ENCODE measurements around the gene KCND3. TPM values are rescaled to one million over a fixed set of nuclear protein-coding genes. Genes with fewer than 3 reads are reported as not detected.
A peak's percentile ranks its signal among the peaks of the same experiment; 100 is the strongest.

The KCND3 gene
- polyA plus RNA-seq, 6 donors from 2014 or later = 0.03 to 0.11 TPM; not detected in 4

GRCh38 chr1:111789666-111790316 is 199.7 kb downstream of the KCND3 start:
- no peaks in the 10 kb centered on the region for H3K9me3 Mint-ChIP-seq
- no peak overlapping the region for H3K27ac Mint-ChIP-seq

GRCh38 chr1:111789142-111789541 is 200.3 kb downstream of the KCND3 start:
- no peaks in the 10 kb centered on the region for H3K36me3 Mint-ChIP-seq
- DNase-seq = no peak
- no peak overlapping the region for H3K4me3 Mint-ChIP-seq
- H3K27ac Mint-ChIP-seq = no peak overlapping the region
- H3K9me3 Mint-ChIP-seq = no peaks in the 10 kb centered on the region
- H3K27me3 Mint-ChIP-seq = peaks cover 60 to 70% (median 66%) of the 10 kb centered on the region in 3 donors
- H3K4me1 Mint-ChIP-seq = peaks cover 8 to 21% (median 12%) of the 10 kb centered on the region in 3 donors
- no peak for ATAC-seq (ENCODE audit: low read depth in 2 of 2)

More at GRCh38 chr1:111789666-111790316, 199.7 kb downstream of the KCND3 start:
- ATAC-seq (ENCODE audit: low read depth in 2 of 2) (no peak), DNase-seq (no peak)
- H3K36me3 Mint-ChIP-seq = no peaks in the 10 kb centered on the region
- H3K4me1 Mint-ChIP-seq = peaks cover 8 to 24% (median 12%) of the 10 kb centered on the region in 3 donors
- no peak overlapping the region for H3K4me3 Mint-ChIP-seq
- H3K27me3 Mint-ChIP-seq = peaks cover 55 to 71% (median 59%) of the 10 kb centered on the region in 3 donors

- H3K27ac Mint-ChIP-seq = no peak overlapping the region
- H3K36me3 Mint-ChIP-seq = no peaks in the 10 kb centered on the region
Observed at GRCh38 chr1:111786669-111787207, 202.7 kb downstream of the KCND3 start.

GRCh38 chr1:111784273-111784901 is 205.1 kb downstream of the KCND3 start:
- Mint-ChIP-seq H3K36me3 (no peaks in the 10 kb centered on the region), H3K9me3 (peaks cover 0 to 2% (median 0%) of the 10 kb centered on the region in 7 donors), H3K4me1 (no peaks in the 10 kb centered on the region), H3K27me3 (peaks cover 50 to 60% (median 54%) of the 10 kb centered on the region in 3 donors), H3K27ac (no peak overlapping the region), H3K4me3 (no peak overlapping the region)
- no peak for DNase-seq
- no peak for ATAC-seq (ENCODE audit: low read depth in 2 of 2)

More at GRCh38 chr1:111786669-111787207, 202.7 kb downstream of the KCND3 start:
- Mint-ChIP-seq H3K4me1 (peaks cover 7 to 11% (median 8%) of the 10 kb centered on the region in 3 donors), H3K9me3 (no peaks in the 10 kb centered on the region), H3K4me3 (no peak overlapping the region), H3K27me3 (peaks cover 64 to 68% (median 66%) of the 10 kb centered on the region in 3 donors)
- DNase-seq = no peak
- no peak for ATAC-seq (ENCODE audit: low read depth in 2 of 2)

- H3K4me3 Mint-ChIP-seq = no peak overlapping the region
- no peaks in the 10 kb centered on the region for H3K4me1 Mint-ChIP-seq
- H3K9me3 Mint-ChIP-seq = peaks cover 0 to 2% (median 0%) of the 10 kb centered on the region in 7 donors
- no peak overlapping the region for H3K27ac Mint-ChIP-seq
- no peaks in the 10 kb centered on the region for H3K36me3 Mint-ChIP-seq
- DNase-seq (no peak), ATAC-seq (ENCODE audit: low read depth in 2 of 2) (no peak)
- H3K27me3 Mint-ChIP-seq = peaks cover 18 to 37% (median 18%) of the 10 kb centered on the region in 3 donors
Observed at GRCh38 chr1:111779546-111779945, 209.9 kb downstream of the KCND3 start.

GRCh38 chr1:111778541-111779051 is 210.9 kb downstream of the KCND3 start:
- Mint-ChIP-seq H3K4me3 (no peak overlapping the region), H3K27ac (no peak overlapping the region), H3K9me3 (peaks cover 0 to 2% (median 0%) of the 10 kb centered on the region in 7 donors), H3K4me1 (no peaks in the 10 kb centered on the region), H3K27me3 (peaks cover 13 to 32% (median 14%) of the 10 kb centered on the region in 3 donors), H3K36me3 (no peaks in the 10 kb centered on the region)
- ATAC-seq (ENCODE audit: low read depth in 2 of 2) (no peak), DNase-seq (no peak)

- ATAC-seq (ENCODE audit: low read depth in 2 of 2) (no peak), DNase-seq (no peak)
- H3K36me3 Mint-ChIP-seq = no peaks in the 10 kb centered on the region
- H3K9me3 Mint-ChIP-seq = peaks cover 0 to 2% (median 0%) of the 10 kb centered on the region in 7 donors
- H3K27ac Mint-ChIP-seq = no peak overlapping the region
- H3K27me3 Mint-ChIP-seq = peaks cover 8 to 27% (median 9%) of the 10 kb centered on the region in 3 donors
- H3K4me3 Mint-ChIP-seq = no peak overlapping the region
- H3K4me1 Mint-ChIP-seq = no peaks in the 10 kb centered on the region
Observed at GRCh38 chr1:111778066-111778465, 211.4 kb downstream of the KCND3 start.

GRCh38 chr1:111777301-111777700 is 212.2 kb downstream of the KCND3 start:
- H3K27ac Mint-ChIP-seq = no peak overlapping the region
- DNase-seq (no peak), ATAC-seq (ENCODE audit: low read depth in 2 of 2) (no peak)
- no peaks in the 10 kb centered on the region for H3K4me1 Mint-ChIP-seq
- peaks cover 4 to 21% (median 5%) of the 10 kb centered on the region in 3 donors for H3K27me3 Mint-ChIP-seq
- peaks cover 0 to 2% (median 0%) of the 10 kb centered on the region in 7 donors for H3K9me3 Mint-ChIP-seq
- H3K36me3 Mint-ChIP-seq = no peaks in the 10 kb centered on the region
- H3K4me3 Mint-ChIP-seq = no peak overlapping the region

GRCh38 chr1:111776861-111777260 is 212.6 kb downstream of the KCND3 start:
- Mint-ChIP-seq H3K27me3 (peaks cover 4 to 21% (median 5%) of the 10 kb centered on the region in 3 donors), H3K4me1 (no peaks in the 10 kb centered on the region), H3K4me3 (no peak overlapping the region), H3K27ac (no peak overlapping the region), H3K9me3 (peaks cover 0 to 2% (median 0%) of the 10 kb centered on the region in 7 donors), H3K36me3 (no peaks in the 10 kb centered on the region)
- no peak for ATAC-seq (ENCODE audit: low read depth in 2 of 2)
- no peak for DNase-seq

- Mint-ChIP-seq H3K27me3 (peaks cover 0 to 21% (median 5%) of the 10 kb centered on the region in 3 donors), H3K4me1 (no peaks in the 10 kb centered on the region), H3K36me3 (no peaks in the 10 kb centered on the region), H3K4me3 (no peak overlapping the region), H3K9me3 (peaks cover 0 to 2% (median 0%) of the 10 kb centered on the region in 7 donors), H3K27ac (no peak overlapping the region)
- ATAC-seq (ENCODE audit: low read depth in 2 of 2) = no peak
- no peak for DNase-seq
Observed at GRCh38 chr1:111776391-111776790, 213.1 kb downstream of the KCND3 start.

GRCh38 chr1:111775966-111776365 is 213.5 kb downstream of the KCND3 start:
- ATAC-seq (ENCODE audit: low read depth in 2 of 2) = no peak
- Mint-ChIP-seq H3K9me3 (peaks cover 0 to 2% (median 0%) of the 10 kb centered on the region in 7 donors), H3K4me3 (no peak overlapping the region), H3K27ac (no peak overlapping the region), H3K4me1 (no peaks in the 10 kb centered on the region), H3K27me3 (peaks cover 0 to 21% (median 5%) of the 10 kb centered on the region in 3 donors), H3K36me3 (no peaks in the 10 kb centered on the region)
- DNase-seq = no peak

- H3K27me3 Mint-ChIP-seq = no peaks in the 10 kb centered on the region
- peaks cover 6 to 7% of the 10 kb centered on the region in 2 donors for H3K36me3 Mint-ChIP-seq
- ATAC-seq (ENCODE audit: low read depth in 2 of 2) (no peak), DNase-seq (no peak)
- H3K4me3 Mint-ChIP-seq = no peak overlapping the region
- H3K9me3 Mint-ChIP-seq = no peaks in the 10 kb centered on the region
- H3K4me1 Mint-ChIP-seq = peaks cover 0 to 3% (median 0%) of the 10 kb centered on the region in 3 donors
- H3K27ac Mint-ChIP-seq = peak overlapping the region in 1 of 6 donors; percentile 26
Observed at GRCh38 chr1:111770916-111771315, 218.6 kb downstream of the KCND3 start.

GRCh38 chr1:111769517-111770146 is 219.8 kb downstream of the KCND3 start:
- no peaks in the 10 kb centered on the region for H3K27me3 Mint-ChIP-seq
- H3K4me3 Mint-ChIP-seq = no peak overlapping the region
- peak overlapping the region in 2 of 6 donors; percentile 24 to 58 for H3K27ac Mint-ChIP-seq
- peaks cover 0 to 3% (median 0%) of the 10 kb centered on the region in 3 donors for H3K4me1 Mint-ChIP-seq
- peaks cover 7 to 9% of the 10 kb centered on the region in 2 donors for H3K36me3 Mint-ChIP-seq
- DNase-seq (peak; percentile 49), ATAC-seq (ENCODE audit: low read depth in 2 of 2) (peak; percentile 63 to 65)
- H3K9me3 Mint-ChIP-seq = no peaks in the 10 kb centered on the region

Measured in naive B cell (primary cell).